Suprapubic skin (tissue), 4 donors: ENCODE results near the gene TNFRSF1A.

Experiments
- EP300 ChIP-seq: sonication (generic); formaldehyde crosslinking; IDR thresholded peaks from one replicate; pipeline ENCODE4 v1.6.1; 2017; ENCODE audit warnings: antibody characterized with exemption
- POLR2A ChIP-seq, 2 donors: fragments of 450-650 bp; IDR thresholded peaks; one replicate each; pipeline ENCODE4 v1.6.1; 2017; ENCODE audit warnings: antibody characterized with exemption in 2 of 2, mild to moderate bottlenecking in 2 of 2, moderate library complexity in 2 of 2
- POLR2AphosphoS5 ChIP-seq, 3 donors: sonication (generic); formaldehyde crosslinking; IDR thresholded peaks; one replicate each; pipeline ENCODE4 v1.6.1; 2017; ENCODE audit warnings: antibody characterized with exemption in 3 of 3
- TF ChIP-seq, protein P1 (sequence below), 2 donors: fragments of 200-600 bp in 1 of 2; fragments of 450-650 bp in 1 of 2; sonication (generic) in 1 of 2; IDR thresholded peaks; one replicate each; pipeline ENCODE4 v1.5.1; 2016 to 2019; ENCODE audit warnings: antibody characterized with exemption in 2 of 2, mild to moderate bottlenecking in 1 of 2, moderate library complexity in 1 of 2

GRCh38 chr12:6335451-6336078 lies 6.3 kb downstream of the TNFRSF1A start:
- TF ChIP-seq EP300 (no peak), POLR2A (IDR thresholded peaks at IDR 0.05) (peak in 1 of 2 donors; percentile 14), POLR2AphosphoS5 (IDR thresholded peaks at IDR 0.05) (peak in 2 of 3 donors; percentile 13 to 34)
- TF ChIP-seq, protein P1, sequence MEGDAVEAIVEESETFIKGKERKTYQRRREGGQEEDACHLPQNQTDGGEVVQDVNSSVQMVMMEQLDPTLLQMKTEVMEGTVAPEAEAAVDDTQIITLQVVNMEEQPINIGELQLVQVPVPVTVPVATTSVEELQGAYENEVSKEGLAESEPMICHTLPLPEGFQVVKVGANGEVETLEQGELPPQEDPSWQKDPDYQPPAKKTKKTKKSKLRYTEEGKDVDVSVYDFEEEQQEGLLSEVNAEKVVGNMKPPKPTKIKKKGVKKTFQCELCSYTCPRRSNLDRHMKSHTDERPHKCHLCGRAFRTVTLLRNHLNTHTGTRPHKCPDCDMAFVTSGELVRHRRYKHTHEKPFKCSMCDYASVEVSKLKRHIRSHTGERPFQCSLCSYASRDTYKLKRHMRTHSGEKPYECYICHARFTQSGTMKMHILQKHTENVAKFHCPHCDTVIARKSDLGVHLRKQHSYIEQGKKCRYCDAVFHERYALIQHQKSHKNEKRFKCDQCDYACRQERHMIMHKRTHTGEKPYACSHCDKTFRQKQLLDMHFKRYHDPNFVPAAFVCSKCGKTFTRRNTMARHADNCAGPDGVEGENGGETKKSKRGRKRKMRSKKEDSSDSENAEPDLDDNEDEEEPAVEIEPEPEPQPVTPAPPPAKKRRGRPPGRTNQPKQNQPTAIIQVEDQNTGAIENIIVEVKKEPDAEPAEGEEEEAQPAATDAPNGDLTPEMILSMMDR (IDR thresholded peaks at IDR 0.05) = peak in 1 of 2 donors; percentile 51
